Stimulated activated naive CD4-positive, alpha-beta T cell treated with Interleukin-2 at 50 U/mL for 16 hours (primary cell): ENCODE measurements around the gene ANXA11.
"Not testable (repeated sequence)": the region's sequence is repeated elsewhere in the genome, so short reads cannot be mapped to it uniquely, and the experiment has no call there.

Experiments
- DNase-seq: peaks from one replicate; lab custom pipeline; 2025; lab: John Stamatoyannopoulos, UW

ANXA11 gene

DNA sequence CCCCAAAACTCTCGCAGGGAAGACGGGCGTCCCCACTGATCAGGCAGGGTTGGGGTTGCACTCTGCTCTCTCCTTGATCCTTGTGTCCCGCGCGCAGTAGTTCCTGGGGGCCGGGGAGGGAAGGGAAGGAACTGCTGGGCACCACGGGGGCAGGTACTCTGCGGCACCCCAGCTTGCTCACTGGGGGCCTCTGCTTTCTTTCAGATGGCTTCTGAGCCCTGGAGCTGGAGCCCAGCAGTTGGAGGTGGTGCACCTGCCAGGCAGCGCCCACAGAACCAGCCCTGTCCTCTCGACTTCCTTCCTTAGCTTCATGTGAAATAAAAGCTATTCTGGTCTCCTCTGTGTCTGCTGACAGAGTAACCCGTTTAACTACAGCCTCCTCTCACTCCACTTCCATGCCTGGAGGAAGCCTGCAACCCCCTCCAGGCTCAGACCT lies 60.6 kb downstream of the ANXA11 start:
- no peak for DNase-seq

DNA sequence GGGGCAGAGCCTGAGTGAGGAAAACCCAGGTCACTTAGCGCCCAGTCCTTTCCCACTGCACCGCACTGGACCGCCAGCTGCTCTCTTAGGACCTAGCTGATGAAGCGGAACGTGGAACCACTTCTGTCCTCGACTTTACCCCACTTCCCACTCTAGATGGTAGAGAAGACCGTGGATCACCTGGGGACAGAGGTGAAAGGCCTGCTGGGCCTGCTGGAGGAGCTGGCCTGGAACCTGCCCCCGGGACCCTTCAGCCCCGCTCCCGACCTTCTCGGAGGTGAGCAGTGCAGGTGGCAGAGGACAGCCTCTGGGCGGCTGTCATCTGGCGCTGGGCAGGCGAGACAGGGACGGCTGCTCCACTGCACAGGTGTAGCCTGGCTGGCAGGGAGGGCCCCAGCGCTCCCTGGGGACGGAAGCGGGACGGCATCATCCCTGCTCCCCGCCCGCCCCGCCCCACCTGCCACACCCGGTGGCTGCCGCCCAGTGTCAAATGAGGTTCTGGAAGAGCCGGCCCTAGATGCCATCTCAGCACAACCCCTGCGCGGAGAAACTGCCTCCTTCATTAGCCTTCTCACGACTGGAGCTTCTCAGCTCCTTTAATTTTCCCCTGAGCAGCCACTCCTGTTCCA lies 61.2 kb downstream of the ANXA11 start:
- peak; percentile 44 for DNase-seq

GRCh38 chr10:80141696-80142460 lies 63.5 kb downstream of the ANXA11 start:
- no peak for DNase-seq

DNA sequence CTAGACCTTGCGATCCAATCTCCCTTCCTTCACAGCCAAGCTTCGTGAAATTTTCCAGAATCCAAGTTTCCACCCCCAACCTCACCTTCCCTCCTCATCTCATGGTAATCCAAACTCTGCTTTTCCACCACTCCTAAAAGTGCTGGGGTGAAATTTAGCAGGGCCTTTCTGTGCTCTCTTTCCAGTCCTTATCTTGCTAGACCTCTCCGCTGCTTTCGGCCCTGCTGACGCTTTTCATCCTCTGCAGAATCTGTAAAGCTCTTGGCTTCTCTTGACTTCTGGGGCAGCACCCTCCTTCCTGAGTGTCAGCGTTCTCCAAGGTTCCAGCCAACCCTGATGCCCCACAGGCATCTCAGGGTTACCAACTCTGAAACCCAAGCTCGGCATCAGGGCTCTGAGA lies 65.1 kb downstream of the ANXA11 start:
- no peak for DNase-seq

GRCh38 chr10:80139265-80139664 lies 66.1 kb downstream of the ANXA11 start:
- no peak for DNase-seq

- no peak for DNase-seq
These were observed 67.4 kb downstream of the ANXA11 start for GRCh38 chr10:80137920-80138319.

GRCh38 chr10:80137031-80137862 lies 68.1 kb downstream of the ANXA11 start:
- DNase-seq = no peak

DNA sequence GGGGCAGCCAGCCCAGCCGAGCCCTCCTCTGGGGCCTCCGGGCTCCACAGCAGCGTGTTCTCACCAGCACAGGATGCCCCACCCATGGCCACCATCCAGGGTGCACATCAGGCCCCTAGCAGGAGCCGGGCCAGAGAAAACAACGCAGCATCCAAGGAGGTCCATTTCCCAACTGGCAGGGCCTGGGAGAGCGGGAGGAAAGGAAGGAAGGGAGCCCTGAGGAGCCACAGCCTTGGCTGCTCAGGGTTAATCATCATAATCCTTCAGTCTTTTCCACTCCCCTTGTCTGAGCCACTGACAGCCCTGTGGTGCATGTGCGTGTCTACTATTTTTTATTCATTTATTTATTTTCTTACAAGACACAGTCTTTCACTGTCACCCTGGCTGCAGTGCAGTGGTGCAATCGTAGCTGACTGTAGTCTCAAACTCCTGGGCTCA lies 69.2 kb downstream of the ANXA11 start:
- DNase-seq = no peak

DNA sequence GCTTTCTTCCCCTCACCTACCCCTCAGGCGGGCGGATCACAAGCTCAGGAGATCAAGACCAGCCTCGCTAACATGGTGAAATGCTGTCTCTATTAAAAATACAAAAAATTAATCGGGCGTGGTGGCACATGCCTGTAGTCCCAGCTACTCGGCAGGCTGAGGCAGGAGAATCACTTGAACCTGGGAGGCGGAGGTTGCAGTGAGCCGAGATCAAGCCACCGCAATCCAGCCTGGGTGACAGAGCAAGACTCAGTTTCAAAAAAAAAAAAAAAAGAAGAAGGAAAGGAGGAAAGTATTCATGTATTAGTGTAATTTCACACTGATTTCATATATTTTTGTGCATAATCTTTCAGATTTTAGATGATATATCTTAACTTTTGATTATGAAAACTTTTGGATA lies 71.7 kb downstream of the ANXA11 start:
- DNase-seq = not testable (repeated sequence)

GRCh38 chr10:80133206-80133605 lies 72.1 kb downstream of the ANXA11 start:
- no peak for DNase-seq

GRCh38 chr10:80132299-80133139 lies 72.8 kb downstream of the ANXA11 start, which contains the start of gene PLAC9:
Gene PLAC9, plus strand, starts transcription at chr10:80132730. Its CDS starts 33 bp downstream, at chr10:80132763.
- no peak for DNase-seq

- DNase-seq = no peak
These were observed 73.8 kb downstream of the ANXA11 start for GRCh38 chr10:80131499-80131901.

- no peak for DNase-seq
These were observed 78.5 kb downstream of the ANXA11 start for GRCh38 chr10:80126876-80127275.

DNA sequence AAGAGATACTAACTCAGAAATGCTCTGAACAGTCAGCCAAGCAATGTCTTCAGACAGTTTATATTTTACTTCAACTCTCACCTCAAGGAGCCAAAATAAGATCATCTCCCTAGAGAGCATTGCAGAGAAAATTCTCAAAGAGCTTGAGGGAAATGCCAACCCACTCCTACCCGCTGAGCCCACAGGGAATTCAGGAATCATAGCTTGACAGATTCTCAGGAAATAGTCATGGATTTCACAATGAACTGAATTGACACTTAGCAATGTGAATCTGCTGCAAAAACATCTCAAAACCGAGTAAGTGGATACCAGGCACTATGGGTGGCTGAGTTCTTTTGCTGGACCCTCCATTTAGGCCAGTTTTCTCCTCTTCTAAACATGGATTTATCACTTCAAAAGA lies 82.6 kb downstream of the ANXA11 start:
- DNase-seq = no peak

DNA sequence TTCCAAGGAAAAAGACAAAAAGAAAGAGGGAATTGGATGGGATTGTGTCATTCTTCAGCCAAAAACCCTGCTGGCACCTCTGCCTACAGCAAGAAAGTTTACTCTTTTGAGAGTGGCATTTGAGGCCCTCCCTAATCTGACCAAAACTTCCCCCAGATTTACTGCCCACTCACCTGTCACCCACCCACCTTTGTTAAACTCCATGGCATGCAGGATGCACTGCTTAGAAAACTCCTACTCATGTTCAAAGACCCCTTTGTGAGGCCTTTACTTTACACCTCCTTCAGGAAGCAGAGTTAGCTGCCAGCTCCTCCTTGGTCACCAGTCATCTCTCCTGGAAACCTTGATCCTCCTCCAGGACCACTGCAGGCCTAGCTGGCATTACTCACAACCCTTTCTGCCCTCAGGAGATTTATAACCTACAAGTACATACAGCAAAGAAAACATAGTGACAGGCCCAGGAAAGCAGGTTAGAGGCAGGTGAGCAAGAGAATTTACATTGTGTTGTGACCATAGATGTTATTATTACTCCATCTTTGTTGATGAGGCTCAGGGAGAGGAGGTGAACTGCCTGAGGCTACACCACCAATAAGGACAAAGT lies 83.1 kb downstream of the ANXA11 start:
- no peak for DNase-seq

- DNase-seq = no peak
These were observed 86.7 kb downstream of the ANXA11 start for GRCh38 chr10:80118669-80119068.

DNA sequence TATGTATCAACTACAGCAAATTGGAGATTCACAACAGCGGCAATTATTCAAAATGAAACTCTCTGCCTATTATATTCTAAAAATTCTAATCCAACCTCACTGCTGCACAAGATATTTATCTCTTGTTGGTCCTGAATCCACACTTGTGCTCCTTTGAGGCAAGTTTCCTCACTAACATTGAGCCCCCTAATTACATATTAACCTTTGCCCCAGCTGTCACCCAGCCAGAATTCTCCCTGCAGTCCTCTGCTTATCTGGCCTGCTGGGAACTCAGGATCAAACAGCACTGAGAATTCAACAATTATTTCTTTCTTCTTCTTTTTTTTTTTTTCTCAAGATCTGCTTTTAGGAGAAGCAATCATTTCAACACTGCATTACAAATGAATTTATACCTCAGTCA lies 94.4 kb downstream of the ANXA11 start:
- DNase-seq = no peak

DNA sequence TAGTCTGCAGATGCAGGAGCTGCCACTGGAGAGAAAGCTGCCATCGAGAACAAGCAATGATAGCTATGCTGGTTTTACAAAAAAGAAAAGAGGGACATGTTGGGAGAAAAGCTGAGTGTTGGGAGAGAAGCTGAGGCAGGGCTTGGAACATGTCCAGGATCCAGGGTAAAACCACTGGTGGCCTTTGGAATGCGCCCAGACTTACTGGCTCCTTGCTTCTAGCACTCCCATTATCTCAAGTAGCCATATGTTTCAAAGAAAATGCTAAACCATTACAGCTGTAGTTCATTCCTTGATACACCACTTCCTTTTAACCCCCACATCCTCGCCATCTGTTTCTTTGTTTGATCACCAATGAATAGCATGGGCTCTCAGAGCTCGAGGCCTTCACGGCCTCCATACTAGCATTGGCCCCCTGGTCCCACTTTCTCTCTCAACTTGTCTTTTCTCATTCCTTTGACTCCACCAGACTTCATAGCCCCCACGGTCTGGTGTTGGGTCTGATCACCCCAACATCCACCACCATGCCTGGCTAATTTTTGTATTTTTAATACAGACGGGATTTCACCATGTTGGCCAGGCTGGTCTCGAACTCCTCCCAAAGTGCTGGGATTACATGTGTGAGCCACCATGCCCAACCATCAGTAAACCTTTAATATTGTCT lies 96.6 kb downstream of the ANXA11 start:
- DNase-seq = no peak

DNA sequence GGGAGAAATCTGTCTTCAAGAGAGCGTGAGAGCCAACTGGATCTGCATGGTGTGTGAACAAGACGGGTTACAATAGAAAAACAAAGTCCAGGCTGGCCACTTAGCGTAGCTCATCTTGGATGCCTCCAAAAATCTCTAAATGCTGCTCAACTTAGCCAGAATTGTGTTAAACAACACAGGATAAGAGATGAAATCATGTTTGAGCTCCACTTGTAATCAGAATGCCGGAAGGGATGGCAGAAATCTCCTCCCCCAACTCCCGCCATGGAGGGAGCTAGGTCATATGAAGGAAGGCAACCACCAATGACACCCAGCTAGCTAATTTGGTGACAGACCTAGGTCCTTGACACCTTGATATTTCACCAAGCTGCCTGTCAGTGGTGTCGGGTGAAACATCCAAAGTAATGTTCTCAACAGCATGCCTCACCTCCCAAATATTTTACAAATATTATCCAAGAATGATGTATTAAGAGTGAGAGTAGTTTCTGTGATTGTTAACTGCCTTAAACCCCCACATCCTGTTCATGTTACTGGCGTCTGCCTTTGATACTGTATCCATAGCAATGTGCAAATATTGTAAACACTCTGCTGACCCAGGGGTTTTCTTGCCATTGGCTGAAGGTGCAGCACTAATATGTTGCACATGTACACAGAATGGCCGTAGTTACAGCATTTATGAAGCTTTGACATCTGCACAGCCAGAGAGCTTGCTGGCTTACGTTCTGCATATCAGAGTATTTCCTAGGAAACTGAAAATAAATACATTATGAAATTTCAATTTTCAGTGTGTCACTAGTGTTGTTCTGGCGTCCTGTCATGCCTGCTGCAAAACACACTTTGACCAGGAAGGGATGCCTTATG lies 101.0 kb downstream of the ANXA11 start:
- DNase-seq = no peak
